ENCODE results near the gene TENM4.

TENM4 gene

DNA sequence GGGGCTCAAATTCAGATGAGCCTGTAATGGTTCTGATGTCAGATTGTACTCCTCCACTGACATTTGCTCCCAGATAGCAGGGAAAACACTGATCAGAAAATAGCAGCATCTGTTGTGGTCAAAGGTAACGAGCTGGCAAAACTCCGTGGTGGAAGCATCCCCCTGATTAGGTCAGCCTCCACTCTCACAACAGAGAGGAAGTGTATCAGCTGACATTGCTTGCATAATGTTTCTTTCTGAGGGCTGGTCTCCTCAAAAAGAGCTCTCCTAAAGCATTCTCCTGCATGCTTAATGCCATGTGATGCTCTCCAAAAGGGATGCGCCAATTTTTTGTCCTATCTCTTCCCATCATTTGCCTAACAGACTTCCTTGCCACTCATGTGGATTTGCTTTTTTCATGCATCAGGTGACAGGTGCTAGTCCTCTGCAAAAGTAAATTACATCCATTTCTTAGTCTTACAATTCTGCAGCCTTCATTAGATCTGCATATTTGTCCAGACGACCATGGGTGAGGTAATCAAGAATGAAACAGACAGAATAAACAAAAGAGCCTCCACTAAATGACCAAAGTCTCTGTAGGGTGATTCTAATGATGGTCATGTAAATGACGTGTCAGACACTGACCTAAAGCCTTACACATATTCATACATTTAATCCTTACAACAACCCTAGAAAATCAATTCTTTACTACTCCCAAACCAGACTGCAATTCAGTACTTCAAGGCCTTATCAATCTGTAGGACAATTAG is 6.4 kb upstream of the TENM4 start:
- DNase-seq: no peak

DNA sequence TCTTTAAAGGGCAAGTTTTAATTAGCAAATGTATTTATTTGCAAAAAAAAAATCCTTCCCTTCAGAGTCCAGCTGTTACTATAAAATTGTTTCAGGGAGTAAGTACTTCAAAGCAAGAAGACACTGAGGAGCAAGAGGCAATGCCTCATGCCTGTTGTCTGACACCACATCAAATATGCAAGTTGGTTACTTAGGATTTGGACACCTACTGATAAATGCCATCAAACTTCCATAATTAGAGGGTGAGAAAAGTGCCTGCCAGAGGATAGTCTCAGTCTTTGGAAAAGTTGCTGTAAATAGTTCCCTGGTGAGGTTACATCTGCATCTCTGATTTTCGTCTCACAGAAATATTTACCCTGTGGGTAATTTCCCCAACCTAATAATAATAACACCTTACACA is 4.1 kb upstream of the TENM4 start:
- DNase-seq: no peak

DNA sequence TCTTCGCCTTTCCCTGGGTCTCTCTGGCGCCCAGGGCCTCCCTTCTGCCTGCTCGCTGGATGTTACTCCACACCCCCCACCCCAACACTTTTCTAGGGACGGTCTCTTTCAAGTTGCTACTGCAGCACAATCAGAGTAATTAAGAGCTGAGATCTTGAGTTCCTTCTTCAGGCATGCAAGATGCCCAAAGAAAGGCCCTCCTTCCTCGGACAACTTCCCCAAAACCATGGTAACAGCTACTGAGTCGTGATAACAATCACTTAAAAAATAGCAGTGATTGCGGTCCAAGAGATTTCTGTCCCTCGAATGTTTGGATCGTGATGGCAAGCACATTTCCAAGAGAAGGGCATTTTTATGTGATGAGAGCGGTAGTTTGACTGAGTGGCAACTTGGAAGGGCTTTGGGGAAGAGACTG is 638 bp upstream of the TENM4 start:
- no peak for DNase-seq

DNA sequence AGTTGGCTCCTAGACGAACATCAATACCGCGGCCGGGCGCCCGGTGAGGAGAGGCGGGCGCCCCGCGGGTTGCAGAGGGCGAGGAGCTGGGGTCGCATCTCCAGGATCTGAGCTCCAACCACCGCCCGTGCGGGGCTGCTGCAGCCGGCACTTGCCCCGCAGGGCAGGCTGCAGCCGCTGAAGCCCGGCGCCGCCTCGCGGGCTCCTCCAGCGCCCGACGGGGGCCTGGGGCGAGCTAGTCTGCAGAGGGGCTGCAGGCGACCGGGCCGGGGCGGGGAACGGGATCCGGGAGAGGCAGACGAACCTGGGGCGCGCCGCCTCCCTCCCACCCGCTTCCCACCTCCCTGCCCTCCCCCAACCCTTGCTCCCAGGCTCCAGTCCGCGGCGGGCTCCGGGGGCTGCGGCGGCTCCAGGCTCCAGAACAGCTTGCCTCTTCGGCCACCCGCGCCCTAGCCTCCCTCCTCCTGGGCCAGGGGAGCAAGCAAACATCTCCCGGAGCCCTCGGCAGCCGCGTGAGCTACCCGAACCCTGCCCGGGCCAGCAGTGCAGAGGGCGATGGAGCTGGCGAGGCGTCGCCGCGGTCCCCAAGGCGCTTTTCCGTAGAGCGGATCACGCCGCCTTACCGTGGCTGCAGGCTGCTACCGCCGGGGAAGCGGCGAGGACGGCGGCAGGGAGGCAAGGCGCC is 802 bp downstream of the TENM4 start:
- DNase-seq: no peak

DNA sequence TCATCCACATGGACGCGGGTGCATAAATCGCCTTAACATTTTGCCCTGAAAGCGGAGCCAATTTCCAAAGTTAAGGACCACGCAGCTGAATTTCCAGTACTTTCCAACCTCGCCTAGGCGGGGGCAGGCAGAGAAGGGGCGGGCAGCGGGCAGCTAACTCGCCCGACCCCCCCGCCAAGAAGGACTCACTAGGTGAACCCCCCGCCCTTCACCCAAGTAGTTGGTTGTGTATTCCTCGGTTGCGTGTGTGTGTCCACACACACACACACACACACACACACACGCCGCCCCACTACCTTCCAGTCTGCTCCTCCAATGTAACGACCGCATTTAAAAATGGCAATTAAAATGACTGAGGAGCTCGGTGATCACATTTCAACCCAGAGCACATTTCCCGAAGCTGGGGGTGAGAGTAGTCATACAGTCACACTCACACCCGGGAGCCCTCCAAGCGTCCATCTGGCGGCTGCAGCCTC is 1.4 kb downstream of the TENM4 start:
- peak; percentile 40 for DNase-seq

DNA sequence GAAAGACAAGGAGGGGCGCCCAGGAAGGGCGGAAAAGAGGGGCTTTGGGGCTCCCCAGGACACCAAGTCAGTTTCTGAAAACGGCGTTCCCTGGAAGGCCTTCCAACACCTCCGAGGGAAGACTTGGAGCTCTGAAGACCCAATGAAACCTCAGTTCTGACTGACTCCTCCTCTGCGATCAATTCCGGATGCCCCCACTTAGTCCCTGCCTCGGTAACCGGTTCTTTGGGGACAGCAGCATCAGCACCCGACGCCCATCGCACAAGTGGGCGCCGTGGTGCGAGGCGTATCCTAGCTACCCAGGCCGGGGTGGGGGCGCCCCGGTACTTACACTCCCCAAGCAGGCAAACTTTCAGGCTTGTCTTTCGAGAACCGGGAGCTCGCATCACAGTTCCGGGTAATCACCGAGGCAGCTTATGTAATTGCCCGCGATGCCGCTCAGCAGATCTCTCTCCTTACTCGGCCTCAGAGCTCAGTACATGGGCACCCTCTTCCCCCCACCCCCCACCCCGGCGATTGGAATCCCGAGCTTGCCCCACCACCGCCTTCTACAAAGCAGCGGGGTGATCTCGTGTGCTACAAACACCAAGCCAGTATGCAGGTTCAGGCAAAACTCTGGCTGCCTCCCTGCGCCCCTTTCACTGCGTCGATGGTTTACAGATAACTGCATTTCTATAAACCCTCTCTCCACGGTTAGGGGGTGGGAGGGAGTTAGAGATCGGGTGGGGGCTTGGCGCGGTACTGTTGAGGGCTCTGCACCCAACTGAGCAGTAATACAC is 2.0 kb downstream of the TENM4 start:
- DNase-seq: peak; percentile 25

DNA sequence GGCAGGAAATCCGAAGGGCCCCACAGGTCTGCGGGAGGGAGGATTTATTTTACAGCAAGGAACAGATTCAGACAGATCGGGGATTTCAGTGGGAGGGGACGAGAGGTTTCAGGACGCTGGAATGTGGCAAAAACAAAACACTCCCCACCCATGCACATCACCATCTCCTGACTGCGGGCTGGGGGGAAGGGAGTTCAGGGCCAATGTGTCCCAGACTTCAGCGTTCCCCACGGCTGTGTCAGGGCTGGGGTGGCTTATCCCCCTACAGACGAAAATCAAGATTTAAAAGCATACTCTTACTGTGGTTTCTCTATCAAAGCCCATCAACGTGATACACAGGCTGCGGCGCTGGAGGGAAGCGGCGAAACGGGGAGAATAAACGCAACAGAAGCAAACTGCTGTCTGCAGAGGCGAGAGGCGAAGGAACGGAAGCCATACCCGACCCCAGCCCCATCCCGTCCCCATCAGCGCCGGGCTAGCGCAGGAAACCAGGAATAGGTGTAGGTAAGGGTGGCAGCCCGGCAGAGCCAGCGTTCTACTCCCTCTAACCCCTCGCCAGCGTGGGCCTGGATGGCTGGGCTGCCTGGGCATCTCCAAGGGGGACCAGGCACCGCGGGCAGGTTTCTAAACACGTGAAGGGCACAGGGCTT is 2.7 kb downstream of the TENM4 start:
- no peak for DNase-seq

DNA sequence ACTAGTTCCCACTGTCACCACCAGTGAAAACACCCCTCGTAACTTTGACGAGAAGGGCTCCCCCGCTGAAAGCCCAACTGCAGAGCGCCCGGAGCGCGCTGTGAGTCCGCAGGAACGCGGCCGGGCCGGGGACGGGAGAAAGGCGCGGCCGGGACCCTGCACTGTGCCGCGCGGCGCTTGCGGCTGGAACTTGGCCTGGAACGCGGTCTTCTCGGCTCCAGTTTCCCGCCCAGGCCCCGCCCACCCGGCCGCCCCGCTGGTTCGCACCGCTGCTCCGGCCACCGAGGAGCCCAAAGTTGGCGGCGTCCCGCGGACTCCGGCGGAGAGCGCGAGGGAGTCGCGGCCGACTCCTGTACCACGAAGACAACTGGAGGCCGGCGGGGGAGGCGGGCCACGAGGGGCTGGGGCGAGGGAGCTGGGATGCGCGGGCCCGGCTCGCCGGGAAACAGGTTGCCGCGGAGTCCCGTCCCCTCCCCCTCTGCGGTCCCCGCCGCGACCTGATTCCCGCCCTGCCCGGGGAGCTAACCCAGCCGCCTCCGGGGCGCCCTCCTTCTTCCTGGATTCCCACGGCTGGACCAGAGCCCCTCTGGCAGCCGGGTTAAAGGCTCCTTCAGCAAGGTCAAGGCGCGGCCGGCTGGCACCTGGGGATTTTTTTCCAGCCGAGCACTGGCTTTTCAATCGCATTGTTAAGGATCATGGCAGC is 3.4 kb downstream of the TENM4 start:
- peak; percentile 60 for DNase-seq

DNA sequence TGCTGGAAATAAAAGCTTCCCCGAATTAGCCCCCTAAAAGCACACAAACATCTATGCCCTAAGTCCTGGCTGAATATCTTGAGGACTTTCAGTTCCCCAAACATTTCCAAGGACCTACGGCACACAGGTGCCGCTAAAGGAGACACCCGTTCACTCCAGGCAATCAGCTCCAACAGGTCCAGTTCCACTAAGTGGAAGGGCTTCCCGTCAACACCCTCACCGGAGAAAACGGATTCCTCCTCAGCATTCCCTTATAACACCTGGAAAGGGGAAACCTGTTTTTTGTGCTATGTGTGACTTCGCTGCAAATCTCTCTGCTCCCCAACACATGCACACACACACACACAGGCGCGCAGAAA is 3.9 kb downstream of the TENM4 start:
- DNase-seq: no peak

DNA sequence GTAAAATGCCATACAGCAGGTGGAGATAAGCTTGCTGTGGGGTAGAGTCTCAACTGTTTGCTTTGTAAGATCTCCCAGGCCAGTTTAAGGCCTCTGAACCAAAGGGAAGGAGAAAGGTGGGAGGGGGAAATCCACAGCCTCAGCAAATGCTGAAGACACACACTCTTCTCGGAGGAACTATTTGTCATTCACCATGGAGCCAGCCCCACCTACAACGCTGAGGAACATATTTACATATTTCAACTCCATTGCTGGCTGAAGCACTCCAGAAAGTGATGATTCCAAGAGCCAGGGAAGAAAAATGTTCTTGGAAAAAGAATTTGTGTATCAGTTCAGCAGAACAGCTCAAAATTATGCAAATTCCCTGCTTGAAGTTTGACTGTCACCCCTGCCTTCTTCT is 6.5 kb downstream of the TENM4 start:
- DNase-seq: no peak

DNA sequence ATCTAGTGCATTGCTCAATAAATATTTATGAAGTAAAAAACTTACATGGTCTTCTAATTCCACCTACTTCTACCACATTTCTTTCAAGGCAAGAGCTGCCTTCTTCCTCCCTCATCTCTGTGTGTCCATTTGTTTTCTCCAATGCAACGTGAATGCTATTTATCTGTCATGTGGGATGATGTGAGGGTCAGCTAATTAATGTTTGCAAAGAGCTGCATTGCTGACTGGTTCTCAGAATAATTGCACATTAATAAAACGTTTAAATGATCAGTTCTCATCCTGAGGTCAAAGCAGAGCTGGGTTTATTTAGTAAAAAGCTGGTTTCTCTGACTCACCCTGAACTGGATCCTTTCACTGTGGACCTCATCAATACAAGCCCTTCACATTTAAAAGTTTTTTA is 8.7 kb downstream of the TENM4 start:
- DNase-seq: no peak

DNA sequence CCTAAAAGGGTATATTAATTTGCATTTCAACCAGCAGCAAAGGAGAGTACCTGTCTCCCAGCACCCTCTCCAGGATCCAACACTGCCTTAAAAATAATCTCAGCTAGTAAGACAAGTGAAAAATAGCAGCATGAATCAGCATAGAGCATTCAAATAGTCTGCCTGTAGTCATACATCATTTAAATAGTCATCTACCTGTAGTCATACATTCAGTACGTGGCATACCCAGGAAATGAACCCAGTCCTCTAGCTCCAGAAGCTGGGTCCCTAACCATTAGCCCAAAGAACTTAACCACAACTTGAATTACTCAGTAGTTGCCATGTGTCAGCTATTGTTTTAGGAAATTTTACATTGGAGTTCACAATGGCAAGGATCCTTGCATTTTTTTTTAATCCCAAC is 9.3 kb downstream of the TENM4 start:
- no peak for DNase-seq

DNA sequence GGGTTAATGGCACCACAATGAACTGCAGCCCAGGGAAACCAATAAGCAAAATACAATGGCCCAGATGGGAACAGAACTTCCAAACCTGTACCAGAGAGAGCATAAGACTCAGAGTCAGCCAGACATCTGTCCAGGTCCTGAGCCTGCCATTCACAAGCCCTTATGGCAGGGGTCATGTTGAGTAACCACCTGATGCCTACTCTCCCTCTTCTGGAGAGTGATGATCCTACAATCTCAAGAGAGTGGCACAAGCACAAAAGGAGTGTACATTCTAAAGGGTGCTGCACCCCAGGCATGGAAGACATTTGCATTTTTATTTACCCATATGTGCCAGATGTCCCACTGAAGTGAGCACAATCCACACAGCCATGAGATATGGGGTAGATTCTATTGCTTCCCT is 10.6 kb downstream of the TENM4 start:
- DNase-seq: no peak

DNA sequence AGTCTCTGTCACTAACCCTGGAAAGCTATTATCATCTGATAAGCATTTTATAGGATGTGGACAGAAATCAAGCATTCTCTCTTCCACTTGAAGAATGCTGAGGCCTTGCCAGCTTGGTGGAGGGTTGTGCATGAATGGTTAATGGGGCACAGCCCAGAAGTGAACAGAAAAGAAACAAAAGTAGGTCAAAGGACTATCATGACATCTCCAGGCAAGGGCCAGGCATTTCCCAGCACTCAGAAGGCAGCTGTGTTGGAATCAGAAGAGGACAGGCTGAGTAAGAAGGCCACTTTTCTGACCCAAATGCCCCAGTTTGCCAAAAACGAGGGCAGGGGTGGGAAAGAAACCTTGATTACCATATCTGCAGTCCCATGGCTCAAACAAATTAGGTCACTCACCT is 12.4 kb downstream of the TENM4 start:
- no peak for DNase-seq

DNA sequence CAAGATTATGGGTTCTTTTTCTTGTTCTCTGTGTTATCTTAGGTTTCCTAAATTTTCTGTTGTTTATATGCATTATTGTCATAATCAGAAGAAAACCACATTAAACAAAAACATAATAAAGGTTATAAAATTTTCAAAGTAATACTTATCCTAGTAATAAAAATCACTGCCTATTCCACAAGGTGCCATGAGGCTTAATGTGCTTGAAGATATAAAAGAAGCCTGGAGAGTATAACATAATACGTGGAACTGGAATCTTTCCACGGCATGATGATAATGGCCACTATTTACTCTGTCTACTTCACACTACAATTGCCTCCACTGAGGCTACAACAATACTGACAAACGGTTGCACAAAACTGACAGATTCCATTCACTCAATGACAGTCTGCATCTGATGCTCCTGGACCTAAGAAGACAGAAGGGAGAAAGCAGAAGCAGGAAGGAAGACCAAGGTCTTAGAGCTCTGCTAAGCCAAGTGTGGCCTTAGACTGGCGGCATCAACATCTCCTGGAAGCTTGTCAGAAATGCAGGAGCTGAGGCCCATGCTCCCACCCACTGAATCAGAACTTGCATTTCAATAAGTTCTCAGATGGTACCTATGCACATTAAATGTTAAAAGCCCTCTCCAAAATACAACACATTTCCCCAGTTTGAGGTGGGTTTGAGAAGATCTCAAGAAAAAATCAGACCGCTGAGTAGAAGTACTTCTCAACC is 13.1 kb downstream of the TENM4 start:
- DNase-seq: no peak

DNA sequence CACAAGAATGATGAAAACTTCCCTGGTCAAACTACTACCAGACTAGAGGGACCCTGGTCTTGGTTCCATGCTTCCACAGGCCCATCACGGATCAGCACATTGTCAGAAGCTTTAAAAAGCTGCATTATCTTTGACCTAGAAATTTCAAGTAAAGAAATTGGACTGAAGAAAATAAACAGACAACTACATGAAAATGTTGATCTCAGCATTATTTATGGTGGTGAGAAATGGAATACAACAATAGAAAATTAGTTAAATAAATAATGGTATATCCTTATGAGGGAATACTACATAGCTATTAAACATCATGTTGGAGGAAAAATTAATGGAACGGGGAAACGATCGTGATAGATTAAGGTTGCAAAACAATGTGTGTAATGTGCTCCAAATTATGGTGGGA is 13.7 kb downstream of the TENM4 start:
- no peak for DNase-seq

DNA sequence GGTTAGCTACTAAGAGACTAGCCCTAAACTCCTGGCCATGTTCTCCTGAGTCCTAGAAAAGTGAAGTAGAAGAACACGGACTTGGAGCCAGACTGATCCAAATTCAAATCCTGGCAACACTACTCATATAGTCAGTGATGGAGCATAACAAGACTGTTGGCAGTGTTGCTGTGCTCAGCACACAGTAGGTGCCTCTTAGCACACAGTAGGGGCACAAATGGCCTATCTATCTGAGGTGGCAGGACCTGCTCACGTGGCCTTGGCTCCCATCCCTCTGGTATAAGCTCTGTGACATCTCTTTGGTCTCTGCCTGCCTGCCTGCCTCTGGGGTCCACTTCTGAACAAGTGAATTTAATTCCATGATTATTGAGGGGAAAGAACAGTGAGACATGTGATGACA is 15.4 kb downstream of the TENM4 start:
- no peak for DNase-seq

DNA sequence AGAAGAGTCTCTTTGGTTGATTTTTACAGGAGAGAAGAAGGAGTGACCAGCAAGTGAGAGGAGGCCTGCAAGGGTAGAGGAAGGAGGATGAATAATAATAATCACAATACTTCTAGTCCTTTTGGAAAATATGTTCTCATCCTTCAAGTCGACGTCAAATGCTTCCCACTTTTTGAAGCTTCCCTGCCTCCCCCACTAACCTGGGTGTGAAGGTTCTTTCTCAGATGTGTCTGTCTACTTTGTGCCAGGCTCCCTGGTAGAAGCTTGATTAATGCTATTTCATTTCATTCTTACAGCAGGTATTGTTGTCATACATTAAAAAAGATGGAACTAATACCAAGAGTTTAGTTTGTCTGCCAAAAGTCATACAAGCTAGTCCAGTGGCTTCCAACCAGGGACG is 17.1 kb downstream of the TENM4 start:
- no peak for DNase-seq

DNA sequence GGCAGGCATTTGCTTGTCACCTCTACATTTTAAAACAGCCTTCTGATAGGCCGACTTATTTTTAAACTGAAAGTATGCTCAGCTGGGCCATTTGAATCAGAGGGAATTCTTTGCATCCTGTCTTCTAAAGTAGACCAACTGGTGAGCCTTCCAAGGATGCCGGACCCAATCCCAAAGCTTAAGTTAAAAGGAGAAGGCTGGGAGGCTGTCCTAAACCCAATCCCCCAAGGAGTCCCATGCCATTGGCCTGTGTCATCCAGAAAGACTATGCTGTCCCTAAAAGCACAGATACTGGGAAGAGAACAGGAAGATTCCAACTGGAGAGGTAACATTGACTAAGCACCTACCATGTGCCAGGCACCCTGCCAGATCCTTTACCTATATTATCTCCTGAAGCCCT is 18.0 kb downstream of the TENM4 start:
- DNase-seq: no peak

DNA sequence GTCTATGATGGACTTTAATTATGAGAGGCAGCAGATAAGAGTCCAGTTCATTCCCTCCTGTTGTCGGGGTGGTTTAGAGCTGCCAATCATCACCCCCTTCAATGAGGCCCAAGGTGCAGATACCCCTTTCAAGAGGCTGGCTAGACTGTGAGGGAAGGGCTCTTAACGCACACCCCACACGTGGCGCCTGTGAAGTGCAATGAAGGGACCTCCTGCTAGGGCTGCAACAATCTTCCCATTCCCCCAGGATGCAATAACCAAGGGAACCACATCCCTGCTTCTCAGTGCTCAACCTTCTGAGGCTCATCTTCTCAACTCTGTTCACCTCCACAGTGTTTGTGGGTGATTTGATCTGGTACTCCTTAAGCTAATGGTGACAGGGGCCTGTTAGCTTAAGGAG is 19.0 kb downstream of the TENM4 start:
- DNase-seq: no peak

DNA sequence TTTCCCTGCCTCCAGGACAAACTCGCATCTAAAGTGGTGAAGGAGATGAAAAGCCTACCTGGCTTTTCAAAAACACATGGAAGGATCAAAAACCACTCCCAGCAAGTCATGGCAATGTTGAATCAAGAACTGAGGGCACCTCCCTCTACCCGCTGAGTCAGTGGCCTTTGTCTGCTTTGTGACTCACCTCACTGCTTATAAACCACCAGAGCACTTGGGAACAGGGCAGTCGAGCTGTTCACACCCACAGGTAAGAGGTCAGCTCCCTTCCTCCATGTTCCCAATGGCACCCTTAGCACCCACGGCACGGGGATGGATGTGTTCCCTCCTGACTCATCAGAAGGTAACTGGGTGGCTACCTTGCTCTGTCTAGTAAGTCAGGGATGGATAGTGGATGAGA is 21.7 kb downstream of the TENM4 start:
- DNase-seq: no peak

DNA sequence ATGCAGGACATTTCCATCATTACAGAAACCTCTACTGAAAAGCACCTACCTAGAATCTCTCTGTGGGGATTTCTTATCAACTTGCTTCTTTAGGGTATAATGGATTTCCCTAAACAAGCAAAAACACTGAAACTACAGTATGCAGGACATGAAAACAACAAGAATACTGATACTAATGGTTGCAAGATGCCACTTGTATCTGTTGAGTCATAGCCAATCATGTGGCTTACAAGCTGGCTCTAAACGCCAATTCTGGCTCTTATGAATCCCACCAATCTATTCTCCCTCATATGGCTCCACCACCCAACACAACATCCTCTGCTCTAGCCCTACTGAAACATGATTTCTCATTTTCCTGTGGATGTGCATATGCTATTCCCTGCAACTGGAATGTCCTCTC is 22.6 kb downstream of the TENM4 start:
- no peak for DNase-seq

Data from NCI-H774 (cell line).